WI38 (cell line): ENCODE measurements around the gene GALNT18.

Source experiments
- H3K4me3 ChIP-seq: 2 replicates; pipeline ENCODE4 v1.5.1; 2011; ENCODE audit warnings: low read depth, mild to moderate bottlenecking, control low read depth, low read length
- TF ChIP-seq, protein P1 (sequence below): IDR thresholded peaks from 2 replicates; pipeline ENCODE4 v1.5.1; 2012; ENCODE audit warnings: low read depth, mild to moderate bottlenecking, control low read depth, low read length

Gene GALNT18

GRCh38 chr11:11294551-11294855 lies 327.3 kb downstream of the GALNT18 start:
- TF ChIP-seq, protein P1, sequence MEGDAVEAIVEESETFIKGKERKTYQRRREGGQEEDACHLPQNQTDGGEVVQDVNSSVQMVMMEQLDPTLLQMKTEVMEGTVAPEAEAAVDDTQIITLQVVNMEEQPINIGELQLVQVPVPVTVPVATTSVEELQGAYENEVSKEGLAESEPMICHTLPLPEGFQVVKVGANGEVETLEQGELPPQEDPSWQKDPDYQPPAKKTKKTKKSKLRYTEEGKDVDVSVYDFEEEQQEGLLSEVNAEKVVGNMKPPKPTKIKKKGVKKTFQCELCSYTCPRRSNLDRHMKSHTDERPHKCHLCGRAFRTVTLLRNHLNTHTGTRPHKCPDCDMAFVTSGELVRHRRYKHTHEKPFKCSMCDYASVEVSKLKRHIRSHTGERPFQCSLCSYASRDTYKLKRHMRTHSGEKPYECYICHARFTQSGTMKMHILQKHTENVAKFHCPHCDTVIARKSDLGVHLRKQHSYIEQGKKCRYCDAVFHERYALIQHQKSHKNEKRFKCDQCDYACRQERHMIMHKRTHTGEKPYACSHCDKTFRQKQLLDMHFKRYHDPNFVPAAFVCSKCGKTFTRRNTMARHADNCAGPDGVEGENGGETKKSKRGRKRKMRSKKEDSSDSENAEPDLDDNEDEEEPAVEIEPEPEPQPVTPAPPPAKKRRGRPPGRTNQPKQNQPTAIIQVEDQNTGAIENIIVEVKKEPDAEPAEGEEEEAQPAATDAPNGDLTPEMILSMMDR: no peak
- no peak overlapping the region for H3K4me3 ChIP-seq

DNA sequence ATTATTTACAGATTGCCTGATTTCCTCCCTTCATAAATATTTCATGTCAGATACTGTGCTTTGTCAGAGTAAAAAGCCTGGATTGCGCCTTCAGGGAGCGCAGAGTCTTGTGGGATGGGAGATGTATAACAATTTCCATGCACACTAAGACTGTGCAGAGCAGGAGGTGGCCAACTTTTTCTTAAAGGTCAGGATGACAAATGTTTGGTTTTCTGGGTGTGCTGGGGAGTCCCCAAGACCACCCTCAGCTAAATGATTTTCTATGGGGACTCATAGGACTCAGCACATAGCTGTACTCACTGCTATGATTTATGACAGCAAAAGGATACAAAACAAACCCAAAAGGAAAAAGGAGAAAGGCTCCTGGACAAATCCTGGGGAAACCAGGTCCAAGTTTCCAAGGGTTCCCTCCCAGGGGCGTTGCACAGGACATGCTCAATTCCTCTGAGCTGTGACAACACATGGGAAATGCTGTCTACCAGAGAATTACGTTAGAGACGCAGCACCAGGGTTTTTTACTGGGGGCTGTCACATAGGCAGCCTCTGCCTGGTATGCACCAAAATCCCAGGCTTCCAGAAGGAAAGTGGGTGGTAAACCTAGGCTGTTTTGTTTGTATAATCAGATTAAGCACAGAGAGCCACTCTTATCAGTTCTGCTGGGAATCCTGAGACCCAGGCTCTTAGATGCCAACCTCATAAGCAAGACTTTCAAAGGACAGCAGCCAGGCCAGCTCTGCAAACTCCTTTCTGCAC lies 327.8 kb downstream of the GALNT18 start:
- TF ChIP-seq, protein P1: no peak
- no peak overlapping the region for H3K4me3 ChIP-seq

- TF ChIP-seq, protein P1: no peak
These were observed 329.0 kb downstream of the GALNT18 start for GRCh38 chr11:11292839-11293238.

DNA sequence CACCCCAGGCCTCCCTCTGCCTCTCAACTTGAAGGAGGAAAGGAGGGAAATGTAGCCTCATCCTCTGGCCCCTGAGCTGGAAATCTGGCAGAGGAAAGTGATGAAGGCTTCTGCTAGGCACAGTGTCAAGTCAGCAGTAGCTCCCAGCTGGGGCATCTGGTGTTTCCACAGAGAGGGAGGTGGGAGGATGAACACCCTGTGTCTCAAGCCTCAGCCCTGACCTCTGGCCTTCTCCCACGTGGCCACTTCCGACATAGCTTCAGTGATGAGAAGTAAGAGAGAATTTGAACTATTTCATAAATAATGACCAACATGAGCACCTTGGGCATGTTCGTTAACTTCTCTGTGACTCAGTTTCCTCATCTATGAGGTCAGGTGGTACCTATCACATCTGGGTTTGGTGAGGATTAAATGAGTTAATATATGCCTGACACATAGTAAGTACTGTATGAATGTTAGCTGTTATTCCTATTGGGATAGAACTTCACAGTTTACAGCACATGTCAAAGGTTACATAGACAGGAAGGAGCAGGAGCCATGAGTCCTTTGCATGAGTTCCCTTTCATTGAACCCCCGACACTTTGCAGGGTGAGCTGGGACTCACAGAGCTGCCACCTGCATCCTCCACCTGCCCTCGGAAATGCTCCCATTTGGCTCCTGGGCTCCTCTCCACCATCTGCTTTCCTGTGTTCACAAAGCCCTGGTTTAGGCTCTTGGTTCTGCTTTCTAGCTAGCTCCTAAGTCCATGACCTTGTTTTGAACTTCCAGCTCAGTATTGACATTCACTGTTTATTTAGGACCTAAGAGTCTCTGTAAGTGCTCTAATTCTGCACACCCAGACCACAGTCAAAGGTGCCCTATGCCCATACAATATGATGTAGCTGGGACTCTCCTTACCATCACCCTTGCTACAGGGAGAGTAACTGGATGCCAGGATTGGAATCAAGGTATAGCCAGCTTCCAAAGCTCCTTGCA lies 330.5 kb downstream of the GALNT18 start:
- no peak overlapping the region for H3K4me3 ChIP-seq
- TF ChIP-seq, protein P1: no peak

More at GRCh38 chr11:11292839-11293238, 329.0 kb downstream of the GALNT18 start:
- no peak overlapping the region for H3K4me3 ChIP-seq

GRCh38 chr11:11290354-11290753 lies 331.5 kb downstream of the GALNT18 start:
- TF ChIP-seq, protein P1: no peak
- no peak overlapping the region for H3K4me3 ChIP-seq

DNA sequence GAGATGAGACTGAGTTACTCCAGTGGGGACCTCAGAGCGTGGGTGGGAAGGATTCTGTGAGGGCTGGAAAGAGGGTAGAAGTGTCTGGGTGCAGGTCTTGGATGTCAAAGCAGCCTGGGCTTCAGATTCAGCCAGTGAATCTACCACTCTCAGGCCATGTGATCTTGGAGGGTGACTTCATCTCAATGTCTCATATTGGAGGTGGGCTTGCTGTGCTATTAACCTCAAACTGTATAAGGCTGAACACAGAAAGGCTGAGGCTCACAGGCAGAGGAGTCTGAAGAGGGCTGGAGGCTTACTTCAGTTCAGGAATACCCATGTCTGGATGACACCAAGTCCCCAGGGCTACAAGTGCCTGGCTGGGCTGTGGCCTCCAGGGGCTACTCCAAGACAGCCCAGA lies 332.1 kb downstream of the GALNT18 start:
- TF ChIP-seq, protein P1: no peak
- H3K4me3 ChIP-seq: no peak overlapping the region
